Stimulated activated CD8-positive, alpha-beta memory T cell treated with anti-CD3 and anti-CD28 coated beads, Interleukin-15, amount 100 ng/mL, for 4 hours (primary cell): ENCODE measurements around the gene DHX40.
"Not testable (repeated sequence)": the region's sequence is repeated elsewhere in the genome, so short reads cannot be mapped to it uniquely, and the experiment has no call there.

Experiments used
- DNase-seq, 2 donors: peaks; one replicate each; pipeline ENCODE4 v3.0.0-alpha.2; 2020; ENCODE audit warnings: low read depth in 2 of 2

DHX40 gene, protein sequence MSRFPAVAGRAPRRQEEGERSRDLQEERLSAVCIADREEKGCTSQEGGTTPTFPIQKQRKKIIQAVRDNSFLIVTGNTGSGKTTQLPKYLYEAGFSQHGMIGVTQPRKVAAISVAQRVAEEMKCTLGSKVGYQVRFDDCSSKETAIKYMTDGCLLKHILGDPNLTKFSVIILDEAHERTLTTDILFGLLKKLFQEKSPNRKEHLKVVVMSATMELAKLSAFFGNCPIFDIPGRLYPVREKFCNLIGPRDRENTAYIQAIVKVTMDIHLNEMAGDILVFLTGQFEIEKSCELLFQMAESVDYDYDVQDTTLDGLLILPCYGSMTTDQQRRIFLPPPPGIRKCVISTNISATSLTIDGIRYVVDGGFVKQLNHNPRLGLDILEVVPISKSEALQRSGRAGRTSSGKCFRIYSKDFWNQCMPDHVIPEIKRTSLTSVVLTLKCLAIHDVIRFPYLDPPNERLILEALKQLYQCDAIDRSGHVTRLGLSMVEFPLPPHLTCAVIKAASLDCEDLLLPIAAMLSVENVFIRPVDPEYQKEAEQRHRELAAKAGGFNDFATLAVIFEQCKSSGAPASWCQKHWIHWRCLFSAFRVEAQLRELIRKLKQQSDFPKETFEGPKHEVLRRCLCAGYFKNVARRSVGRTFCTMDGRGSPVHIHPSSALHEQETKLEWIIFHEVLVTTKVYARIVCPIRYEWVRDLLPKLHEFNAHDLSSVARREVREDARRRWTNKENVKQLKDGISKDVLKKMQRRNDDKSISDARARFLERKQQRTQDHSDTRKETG

DNA sequence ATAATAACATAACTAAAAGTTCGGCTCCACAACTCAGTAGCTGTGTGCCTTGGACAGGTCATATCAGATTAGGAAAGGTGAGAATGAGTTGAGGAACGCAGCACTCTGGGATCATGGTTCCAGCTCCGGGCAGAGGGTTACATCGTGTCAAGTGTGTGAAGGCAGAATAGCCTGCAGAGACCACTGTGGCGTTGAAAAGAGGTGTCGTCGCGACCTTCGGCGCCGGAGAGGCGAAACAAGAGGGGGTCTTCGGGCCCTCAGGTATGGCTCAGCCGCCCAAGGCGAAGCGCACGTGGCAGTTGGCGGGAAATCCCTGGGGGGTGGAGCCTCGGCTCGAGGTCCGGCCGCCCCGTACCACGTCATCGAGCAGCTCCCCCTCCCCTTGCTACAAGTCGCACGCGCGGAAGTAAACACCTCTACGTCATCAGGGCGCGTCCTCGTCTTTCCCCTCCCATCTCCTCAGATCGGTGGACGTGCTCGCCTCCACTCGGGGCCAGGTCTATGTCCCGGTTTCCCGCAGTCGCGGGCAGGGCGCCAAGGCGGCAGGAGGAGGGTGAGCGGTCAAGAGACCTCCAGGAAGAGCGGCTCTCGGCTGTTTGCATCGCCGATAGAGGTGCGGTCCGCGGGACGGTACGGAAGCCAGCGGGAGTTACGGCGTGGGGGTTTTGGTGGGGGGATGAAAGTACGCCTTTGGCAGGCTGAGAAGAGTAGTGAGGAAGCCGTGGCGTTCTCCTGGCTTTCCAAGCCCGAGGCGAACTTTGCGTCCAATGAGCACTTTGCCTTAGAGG lies at the start of gene DHX40:
TSS of gene DHX40 (plus strand) at position 440 of the 788 bp plus-strand sequence. CDS start at position 502, 62 bp downstream.
- DNase-seq, result peak; percentile 88 to 95

DNA sequence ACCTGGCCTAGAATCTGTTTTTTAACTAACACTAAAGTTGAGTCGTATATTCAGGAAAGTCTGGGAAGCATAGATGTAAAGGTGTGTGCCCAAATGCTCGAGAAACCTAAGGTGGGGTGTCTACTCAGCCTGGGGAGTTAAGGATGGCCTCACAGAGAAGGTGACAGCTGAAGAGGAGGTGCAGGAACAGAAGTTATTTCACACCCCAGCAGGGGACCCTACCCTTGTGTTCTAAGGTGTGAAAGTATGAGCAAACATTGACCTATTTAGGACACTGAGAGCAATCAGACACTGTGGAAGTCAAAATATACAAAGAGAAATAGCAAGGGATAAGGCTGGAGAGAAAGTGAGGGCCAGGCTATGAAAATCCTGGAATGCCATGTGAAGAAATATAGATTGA lies 49.0 kb upstream of the DHX40 start:
- DNase-seq, result no peak

DNA sequence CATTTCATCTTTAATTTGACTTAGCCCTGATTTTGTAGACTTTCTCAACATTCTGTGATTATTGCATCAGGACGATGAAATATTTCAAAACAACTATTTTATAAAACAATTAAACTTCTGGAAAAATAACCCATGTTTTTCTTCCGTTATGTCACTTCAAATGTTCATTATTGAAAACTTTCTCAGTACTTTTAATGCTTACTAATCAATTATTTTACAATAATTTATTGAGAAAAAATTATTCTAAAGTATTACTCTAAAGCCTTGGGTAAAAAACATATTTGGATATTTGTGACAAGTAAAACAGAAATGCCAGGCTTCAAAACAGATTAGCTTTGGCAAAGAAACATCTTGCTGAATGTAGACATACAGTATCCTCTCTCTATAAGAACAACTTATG lies 46.3 kb upstream of the DHX40 start:
- DNase-seq, result no peak

DNA sequence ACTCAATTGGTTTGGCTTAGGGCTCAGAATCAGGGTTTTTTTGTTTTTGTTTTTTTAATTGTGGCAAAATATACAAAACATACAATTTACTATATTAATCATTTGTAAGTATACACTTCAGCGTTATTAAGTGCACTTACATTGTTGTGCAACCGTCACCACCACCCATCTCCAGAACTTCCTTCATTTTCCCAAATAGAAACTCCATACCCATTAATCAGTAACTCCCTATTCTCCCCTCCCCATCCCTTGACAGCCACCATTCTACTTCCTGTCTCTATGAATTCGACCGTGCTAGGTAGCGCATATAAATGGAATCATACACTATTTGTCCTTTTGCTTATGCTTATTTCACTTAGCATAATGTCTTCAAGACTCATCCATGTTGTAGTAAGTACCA lies 45.2 kb upstream of the DHX40 start:
- DNase-seq, result no peak

DNA sequence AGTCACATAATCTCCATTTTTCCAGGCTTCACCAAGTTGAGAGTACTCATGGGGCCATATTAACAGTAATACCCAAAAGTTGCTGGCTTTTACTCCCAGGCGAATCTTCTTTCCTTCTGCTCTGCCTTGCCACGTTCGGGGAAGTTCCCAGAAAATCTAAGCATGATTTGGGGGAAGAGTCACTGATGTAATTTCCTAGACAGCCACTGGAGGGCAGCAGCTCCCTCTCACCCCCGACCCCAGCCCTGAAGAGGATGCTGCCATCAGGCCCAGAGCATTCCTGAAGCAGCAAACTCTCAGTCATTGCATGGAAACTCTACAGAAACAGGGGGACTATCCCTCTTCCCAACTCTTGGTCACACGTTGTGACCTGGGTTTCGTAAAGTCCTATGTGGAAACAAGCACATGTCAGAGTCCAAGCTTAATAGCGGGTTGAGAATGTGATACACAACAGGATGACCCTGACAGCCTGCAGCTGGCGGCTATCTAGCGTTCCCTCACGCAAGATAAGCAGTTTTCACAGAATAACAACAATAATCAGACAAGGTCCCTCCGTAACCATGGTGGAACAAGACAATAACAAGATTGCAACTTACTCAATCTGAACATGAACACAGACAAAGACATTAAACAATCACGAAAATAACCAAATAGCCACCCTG lies 43.8 kb upstream of the DHX40 start:
- DNase-seq, result peak; percentile 9 to 12

DNA sequence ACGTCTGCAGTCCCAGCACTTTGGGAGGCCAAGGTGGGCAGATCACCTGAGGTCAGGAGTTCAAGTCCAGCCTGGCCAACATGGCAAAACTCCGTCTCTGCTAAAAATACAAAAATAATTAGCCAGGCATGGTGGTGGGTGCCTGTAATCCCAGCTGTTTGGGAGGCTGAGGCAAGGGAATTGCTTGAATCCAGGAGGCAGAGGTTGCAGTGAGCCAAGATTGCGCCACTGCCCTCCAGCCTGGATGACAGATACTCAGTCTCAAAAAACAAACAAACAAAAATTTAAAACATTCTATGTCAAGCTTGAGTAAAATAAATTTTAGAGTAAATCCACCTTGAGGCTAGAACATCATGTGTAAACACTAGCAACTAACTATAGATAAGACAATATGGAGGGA lies 40.5 kb upstream of the DHX40 start:
- DNase-seq, result not testable (repeated sequence)

DNA sequence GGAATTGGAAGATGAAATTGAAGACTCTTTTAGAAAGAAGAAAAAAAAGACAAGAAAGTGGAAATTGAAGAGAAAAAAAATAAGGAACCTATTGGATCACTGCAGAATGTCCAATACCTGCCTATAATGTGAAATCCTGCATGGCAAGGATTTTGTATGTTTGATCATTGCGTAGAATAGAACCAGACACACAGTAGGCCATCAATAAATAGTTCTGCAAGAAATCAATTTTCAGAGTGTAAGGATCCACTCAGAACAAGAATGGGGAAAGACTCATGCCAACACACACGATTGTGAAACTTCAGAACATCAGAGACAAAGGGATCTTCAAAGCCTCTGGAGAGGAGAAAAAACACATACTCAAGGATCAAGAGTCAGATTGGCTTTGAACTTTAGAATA lies 39.7 kb upstream of the DHX40 start:
- no peak for DNase-seq

DNA sequence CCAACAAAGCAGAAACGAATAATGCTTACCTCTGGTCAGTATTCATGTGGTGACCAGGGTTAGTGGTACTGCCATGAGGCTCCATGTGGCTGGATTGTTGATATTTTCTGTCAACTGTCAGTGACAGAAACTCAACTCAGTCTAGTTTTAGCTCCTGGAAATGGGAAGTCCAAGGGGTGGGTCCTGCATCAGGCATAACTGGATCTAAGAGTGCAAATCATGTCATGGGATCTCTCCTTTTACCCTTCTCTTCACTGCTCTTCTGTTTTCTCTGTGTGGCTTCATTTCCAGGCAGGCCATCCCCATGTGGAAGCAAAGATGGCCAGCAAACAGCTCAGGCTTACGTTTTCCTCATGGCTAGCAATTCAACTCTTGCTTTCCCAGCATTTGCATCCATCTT lies 39.0 kb upstream of the DHX40 start:
- no peak for DNase-seq

DNA sequence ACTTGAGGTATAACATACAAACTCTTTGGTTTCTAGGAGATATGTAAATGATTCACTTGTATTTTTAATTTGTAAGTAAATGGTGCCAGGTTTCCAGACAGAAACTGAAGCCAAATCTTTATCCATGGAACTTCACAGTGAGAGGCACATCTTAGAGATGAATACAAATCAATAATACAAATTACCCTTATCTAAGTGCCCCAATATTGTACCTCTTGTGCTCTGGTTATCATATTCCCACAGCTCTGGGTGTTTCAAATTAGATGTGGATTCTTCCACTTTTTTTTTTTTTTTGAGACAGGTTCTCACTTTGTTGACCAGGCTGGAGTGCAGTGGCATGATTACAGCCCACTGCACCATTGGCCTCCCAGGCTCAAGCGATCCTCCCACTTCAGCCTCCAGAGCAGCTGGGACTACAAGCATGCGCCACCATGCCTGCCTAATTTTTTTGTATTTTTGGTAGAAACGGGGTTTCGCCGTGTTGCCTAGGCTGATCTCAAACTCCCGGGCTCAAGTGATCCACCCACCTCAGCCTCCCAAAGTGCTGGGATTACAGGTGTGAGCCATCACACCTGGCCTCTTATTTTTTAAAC lies 38.0 kb upstream of the DHX40 start:
- no peak for DNase-seq

DNA sequence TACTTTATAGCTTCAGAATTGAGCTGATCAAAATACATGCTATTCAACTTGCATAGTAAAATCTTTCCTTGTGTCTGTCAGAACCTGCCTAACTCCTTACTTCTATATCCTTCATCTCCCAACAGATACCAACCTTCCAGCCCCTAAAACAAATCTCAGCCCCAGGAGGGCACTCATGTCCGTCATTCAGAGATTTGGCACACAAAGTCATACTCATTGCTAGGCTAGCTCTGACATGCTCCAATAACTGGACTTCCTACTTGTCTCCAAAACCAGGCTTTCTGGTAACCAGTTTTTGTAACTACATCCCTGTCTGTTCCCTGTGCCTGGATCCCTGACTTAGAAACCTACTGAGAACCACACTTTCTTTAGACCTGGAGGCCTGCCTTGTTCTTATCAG lies 37.5 kb upstream of the DHX40 start:
- no peak for DNase-seq

DNA sequence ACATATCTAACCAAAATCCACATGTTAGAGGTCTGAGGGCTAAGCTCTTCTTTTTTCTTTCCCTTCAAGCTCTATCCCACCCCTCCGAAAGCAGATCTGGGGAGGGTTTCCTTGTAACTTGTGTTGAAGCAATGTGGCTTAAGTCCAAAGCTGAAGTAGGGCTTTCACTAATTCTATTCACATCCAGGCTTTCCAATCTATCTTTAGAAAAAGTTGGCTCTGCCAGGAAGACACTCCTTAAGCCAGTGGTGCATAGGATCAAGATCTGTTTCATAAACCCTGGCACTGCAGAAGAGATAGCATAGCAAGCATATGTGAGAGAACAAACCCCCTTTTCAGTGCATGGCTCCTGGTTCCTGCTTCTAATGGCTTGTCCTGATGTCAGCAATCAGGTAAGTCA lies 34.9 kb upstream of the DHX40 start:
- DNase-seq, result no peak

DNA sequence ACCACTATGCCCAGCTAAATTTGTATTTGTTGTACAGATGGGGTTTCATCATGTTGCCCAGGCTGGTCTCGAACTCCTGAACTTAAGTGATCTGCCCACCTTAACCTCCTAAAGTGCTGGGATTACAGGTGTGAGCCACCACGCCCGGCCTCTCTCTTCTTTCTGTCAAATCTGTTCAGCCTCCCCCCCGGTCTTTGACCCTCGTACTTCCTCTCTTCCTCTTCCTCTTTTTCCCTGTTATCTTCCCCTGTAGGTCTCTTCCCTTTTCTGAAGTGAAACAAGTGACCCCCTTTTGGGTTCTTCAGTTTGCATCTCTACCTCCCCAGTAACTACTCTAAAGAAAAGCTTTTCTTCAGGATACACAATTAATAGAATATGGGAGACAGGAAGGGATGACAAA lies 31.7 kb upstream of the DHX40 start:
- no peak for DNase-seq

DNA sequence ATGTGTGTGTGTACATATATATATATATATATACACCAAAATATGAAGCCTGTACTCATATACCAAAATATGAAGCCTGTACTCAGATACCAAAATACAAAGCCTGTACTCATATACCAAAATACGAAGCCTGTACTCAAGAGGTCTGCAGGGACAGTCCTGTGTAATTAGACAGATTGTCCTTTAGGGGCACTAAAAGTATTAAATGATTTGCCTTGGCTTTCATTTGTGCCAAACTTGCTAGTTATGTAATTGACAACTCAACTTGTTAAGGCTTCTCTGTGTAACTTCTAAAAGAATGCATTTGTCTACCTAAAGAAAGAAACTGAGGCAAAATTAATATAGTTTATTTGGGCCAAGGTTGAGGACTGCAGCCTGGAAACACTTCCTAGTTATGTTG lies 30.8 kb upstream of the DHX40 start:
- DNase-seq, result no peak

DNA sequence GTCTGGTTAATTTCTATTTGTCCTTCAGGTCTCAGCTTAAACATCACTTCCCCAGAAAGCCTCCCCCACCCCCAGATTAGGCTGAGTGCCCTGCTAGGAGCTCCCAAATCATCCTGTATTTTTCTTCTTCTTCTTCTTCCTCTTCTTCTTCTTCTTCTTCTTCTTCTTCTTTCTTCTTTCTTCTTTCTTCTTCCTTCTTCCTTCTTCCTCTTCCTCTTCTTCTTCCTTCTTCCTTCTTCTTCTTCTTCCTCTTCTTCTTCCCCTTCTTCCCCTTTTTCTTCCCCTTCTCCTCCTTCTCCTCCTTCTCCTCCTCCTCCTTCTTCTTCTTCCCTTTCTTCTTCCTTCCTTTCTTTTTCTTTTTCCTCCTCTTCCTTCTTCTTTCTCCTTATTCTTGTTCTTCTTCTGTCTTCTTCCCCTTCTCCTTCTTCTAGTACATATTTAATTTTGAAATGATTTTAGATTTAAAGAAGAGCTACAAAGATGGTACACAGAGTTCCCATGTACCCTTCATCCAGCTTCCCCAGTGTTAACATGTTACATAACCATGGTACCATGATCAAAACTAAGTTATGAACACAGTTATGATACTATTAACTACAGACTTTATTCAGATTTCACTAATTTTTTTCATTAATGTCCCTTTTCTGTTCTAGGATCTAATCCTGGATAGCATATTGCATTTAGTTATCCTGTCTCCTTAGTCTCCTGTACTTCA lies 27.1 kb upstream of the DHX40 start:
- DNase-seq, result no peak

DNA sequence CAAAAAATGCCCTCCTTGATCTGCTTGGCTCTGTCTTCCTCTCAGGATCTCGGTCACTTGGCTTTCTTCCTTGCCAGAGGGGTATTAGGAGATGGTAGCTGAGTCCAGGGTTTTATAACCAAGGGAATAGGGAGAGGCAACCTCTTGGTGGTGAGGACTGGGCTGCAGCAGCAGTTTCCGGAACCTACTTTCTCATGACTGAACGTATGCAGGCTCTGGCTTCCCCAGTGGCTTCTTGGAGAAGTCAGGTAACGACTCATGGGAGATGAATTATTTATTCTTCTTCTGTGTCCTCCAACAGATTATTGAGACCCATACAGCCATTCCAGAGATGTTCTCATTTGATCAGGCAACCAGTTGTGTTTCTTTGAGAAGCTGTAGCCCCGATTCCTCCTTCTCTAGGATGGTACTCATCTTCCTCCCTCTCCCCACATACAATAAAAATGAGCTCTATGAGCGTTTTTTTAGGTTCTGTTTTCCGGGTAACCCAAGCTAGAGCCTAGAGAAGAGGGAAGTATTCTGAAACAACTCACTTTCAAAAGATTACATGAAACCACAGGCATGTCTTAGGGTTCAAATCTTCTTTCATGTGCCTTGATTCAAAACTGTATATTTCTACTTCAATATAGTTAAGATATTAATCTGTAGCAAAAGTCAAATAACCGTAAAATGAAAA lies 22.3 kb upstream of the DHX40 start:
- no peak for DNase-seq

DNA sequence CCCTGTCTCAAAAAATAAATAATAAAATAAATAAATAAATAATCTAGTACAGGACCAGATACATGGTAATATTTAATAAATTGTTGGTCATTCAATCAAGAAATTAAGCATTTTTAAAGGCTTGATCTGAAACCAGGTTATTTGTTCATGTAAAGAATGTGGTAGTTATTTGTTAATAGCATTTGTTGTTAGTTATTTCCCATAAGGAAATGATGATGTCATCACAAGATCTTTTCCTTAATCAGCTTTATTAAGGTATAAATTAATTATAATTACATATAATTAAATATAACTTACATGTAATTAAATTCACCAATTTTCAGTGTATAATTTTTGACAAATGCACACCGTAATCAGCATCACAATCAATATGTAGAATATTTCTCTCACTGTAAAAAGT lies 19.5 kb upstream of the DHX40 start:
- no peak for DNase-seq

DNA sequence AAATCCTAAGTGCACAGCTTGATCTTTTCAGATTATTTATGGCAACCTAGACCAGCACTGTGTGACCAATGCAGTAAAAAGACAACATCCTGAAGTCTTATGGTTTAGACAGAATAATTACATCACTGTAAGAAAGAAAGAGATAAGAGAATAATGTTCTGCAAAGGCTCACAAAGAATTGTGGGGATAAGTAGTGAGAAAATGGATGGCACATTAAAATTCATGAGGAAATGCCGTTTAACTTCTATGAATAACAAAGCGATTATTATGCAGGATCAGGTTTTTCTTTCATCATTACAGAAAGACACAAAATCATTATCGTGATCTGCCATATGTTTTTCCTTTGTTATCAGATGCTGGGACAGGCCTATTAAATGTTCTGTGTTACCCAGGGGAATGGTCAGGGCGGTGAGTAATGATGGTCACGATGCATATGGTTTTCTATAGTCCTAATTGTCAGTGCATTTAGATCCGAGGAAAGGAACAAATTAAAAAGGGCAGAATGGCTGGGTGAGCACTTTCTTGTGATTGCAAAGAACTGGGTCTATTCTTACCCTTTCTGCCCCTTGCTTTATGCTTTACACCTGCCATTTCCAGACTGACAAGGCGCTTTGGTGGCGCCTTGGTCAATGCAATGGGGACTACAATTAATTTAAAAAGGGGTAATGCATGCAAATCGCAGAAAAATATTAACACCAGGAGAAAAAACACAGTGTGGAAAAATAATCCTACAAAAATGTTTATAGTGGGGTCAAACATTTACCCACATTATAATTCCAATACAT lies 18.1 kb upstream of the DHX40 start:
- DNase-seq, result no peak

DNA sequence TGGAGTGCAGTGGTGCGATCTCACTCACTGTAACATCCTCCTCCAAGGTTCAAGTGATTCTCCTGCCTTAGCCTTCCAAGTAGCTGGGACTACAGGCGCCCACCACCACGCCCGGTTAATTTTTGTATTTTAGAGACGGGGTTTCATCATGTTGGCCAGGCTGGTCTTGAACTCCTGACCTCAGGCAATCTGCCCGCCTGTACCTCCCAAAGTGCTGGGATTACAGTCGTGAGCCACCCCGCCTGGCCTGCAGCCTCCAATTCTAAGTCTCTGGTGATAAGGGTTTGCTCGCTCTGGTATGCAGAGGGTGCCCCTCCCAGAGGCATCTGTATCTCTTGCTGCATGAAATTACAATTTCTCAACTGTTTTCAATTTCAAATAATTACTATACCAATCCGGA lies 16.4 kb upstream of the DHX40 start:
- DNase-seq, result not testable (repeated sequence)

DNA sequence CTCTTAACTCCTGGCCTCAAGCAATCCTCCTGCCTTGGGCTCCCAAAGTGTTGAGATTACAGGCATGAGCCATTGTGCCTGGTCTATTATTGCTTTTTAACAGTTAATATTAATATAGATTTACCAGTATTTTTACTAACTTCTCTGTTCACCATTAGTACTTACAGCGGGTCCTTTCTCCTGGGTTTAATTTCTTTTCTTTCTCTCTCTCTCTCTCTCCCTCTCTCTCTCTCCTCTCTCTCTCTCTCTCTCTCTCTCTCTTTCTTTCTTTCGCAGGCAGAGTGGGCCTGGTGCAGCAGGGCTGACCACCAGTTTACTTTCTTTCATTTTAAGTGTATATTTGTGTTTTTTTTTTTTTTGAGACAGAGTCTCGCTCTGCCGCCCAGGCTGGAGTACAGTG lies 14.7 kb upstream of the DHX40 start:
- DNase-seq, result no peak
